MCF 10A (cell line): ENCODE data around the gene MCTS1. TPM values are rescaled to one million over a fixed set of nuclear protein-coding genes. Genes with fewer than 3 reads are reported as not detected.

Experiments used
- BruUV-seq: library from RNA; stranded (reverse); fragments of 400-500 nt; replicated peaks from 2 replicates; lab custom pipeline; 2021; lab: Mats Ljungman, UMichigan
- CTCF ChIA-PET: fragments of 300-600 bp; sonication (Branson Sonifier 250); formaldehyde crosslinking; extraction: SDS; loops from one replicate; lab custom pipeline; 2021; ENCODE audit warnings: antibody characterized with exemption, inconsistent platforms; lab: Yijun Ruan, JAX
- POLR2A ChIA-PET: fragments of 300-600, 350-650 bp; sonication (Branson Sonifier 250); formaldehyde crosslinking; extraction: SDS; loops from one replicate; lab custom pipeline; 2020; ENCODE audit warnings: antibody characterized with exemption, inconsistent platforms; lab: Yijun Ruan, JAX
- DNase-seq: peaks from one replicate; pipeline ENCODE4 v3.0.0-alpha.2; 2018; ENCODE audit not compliant: unreplicated experiment
- H3K27ac Mint-ChIP-seq: one replicate; pipeline ENCODE4 v1.8.0; 2022; ENCODE audit warnings: mild to moderate bottlenecking, low read depth, mixed read lengths; ENCODE audit not compliant: unreplicated experiment
- H3K27me3 Mint-ChIP-seq: one replicate; pipeline ENCODE4 v1.8.0; 2022; ENCODE audit warnings: mixed read lengths; ENCODE audit not compliant: insufficient read depth, unreplicated experiment
- H3K36me3 Mint-ChIP-seq: one replicate; pipeline ENCODE4 v1.8.0; 2022; ENCODE audit warnings: mild to moderate bottlenecking, moderate library complexity, mixed read lengths; ENCODE audit not compliant: insufficient read depth, unreplicated experiment
- H3K4me1 Mint-ChIP-seq: one replicate; pipeline ENCODE4 v1.8.0; 2022; ENCODE audit warnings: mixed read lengths; ENCODE audit not compliant: insufficient read depth, unreplicated experiment
- H3K4me3 Mint-ChIP-seq: one replicate; pipeline ENCODE4 v1.8.0; 2022; ENCODE audit warnings: mild to moderate bottlenecking, moderate library complexity, mixed read lengths; ENCODE audit not compliant: unreplicated experiment
- H3K9me3 Mint-ChIP-seq: one replicate; pipeline ENCODE4 v1.8.0; 2022; ENCODE audit warnings: mixed read lengths; ENCODE audit not compliant: unreplicated experiment
- intact Hi-C: fragments of 100-400 bp; cut with micrococcal nuclease; formaldehyde crosslinking; loops from 2 replicates; pipeline ENCODE4 v1.14.1; 2022
- total RNA-seq: library from RNA; stranded (reverse); gene quantifications from 2 replicates; pipeline ENCODE4 v1.2.3, GENCODE V29; 2022
- TF ChIP-seq, protein P1 (sequence below): fragments of 200-600 bp; IDR thresholded peaks from one replicate; pipeline ENCODE4 v1.8.0; 2022; ENCODE audit warnings: antibody characterized with exemption, mild to moderate bottlenecking; ENCODE audit not compliant: unreplicated experiment

The MCTS1 gene
- total RNA-seq, 1 experiment from 2014 or later = 64.9 TPM

DNA sequence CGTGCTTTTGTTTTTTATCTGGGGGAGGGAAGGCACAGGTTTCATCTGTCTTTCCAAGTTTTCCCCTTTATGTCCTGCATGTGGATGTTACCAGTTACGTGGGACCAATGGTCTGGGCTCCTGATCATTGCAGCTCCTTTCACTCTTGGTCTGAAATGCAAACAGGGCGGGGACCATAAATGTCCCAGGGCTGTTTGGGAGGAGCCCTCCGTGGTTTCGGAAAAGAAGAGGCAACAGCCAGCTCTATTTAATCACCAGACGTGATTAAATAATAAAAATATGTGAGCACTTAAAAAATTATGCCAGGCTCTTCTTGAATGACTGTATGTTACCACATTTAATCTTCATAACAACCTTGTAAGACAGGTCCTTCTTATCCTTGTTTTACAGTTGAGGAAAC is 56.7 kb downstream of the MCTS1 start:
- POLR2A ChIA-PET = interaction anchor here (0.6 to 1.3 kb wide), 6 partner anchors 12 to 100 kb away, joined by 3 to 4 read pairs (median 3); partner anchors contain the start of gene CUL4B
- Mint-ChIP-seq H3K27ac (no peak overlapping the region), H3K4me1 (peaks cover 10% of the 10 kb centered on the region), H3K27me3 (no peaks in the 10 kb centered on the region), H3K9me3 (no peaks in the 10 kb centered on the region), H3K36me3 (no peaks in the 10 kb centered on the region), H3K4me3 (peak overlapping the region; percentile 31)
- BruUV-seq = no TSS peak
- intact Hi-C loops = loop anchor here (5.0 kb wide), 1 partner anchor 112 kb away; no protein-coding TSS in a partner anchor
- CTCF ChIA-PET = interaction anchor here (1.1 kb wide), 1 partner anchor 173 kb away, joined by 3 read pairs; no protein-coding TSS in a partner anchor
- TF ChIP-seq, protein P1, sequence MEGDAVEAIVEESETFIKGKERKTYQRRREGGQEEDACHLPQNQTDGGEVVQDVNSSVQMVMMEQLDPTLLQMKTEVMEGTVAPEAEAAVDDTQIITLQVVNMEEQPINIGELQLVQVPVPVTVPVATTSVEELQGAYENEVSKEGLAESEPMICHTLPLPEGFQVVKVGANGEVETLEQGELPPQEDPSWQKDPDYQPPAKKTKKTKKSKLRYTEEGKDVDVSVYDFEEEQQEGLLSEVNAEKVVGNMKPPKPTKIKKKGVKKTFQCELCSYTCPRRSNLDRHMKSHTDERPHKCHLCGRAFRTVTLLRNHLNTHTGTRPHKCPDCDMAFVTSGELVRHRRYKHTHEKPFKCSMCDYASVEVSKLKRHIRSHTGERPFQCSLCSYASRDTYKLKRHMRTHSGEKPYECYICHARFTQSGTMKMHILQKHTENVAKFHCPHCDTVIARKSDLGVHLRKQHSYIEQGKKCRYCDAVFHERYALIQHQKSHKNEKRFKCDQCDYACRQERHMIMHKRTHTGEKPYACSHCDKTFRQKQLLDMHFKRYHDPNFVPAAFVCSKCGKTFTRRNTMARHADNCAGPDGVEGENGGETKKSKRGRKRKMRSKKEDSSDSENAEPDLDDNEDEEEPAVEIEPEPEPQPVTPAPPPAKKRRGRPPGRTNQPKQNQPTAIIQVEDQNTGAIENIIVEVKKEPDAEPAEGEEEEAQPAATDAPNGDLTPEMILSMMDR = no peak
- DNase-seq = peak; percentile 58

Other genes starting within 250 kb of the MCTS1 start
- not detected in 2 replicates for gene ATP1B4, start 242.0 kb upstream of the MCTS1 start, total RNA-seq
- gene LAMP2, start 134.8 kb upstream of the MCTS1 start, total RNA-seq = 67.0 and 74.8 TPM in 2 replicates
- 29.5 and 29.6 TPM in 2 replicates for gene CUL4B, start 43.1 kb upstream of the MCTS1 start, total RNA-seq
- 6.3 and 8.7 TPM in 2 replicates for gene C1GALT1C1, start 26.0 kb downstream of the MCTS1 start, total RNA-seq